H1 (cell line): ENCODE measurements around the gene SCAF1. TPM values are rescaled to one million over a fixed set of nuclear protein-coding genes. Genes with fewer than 3 reads are reported as not detected.

Experiments used
- BRCA1 ChIP-seq: IDR thresholded peaks from 2 replicates; pipeline ENCODE4 v1.6.1; 2012; ENCODE audit warnings: low read depth, low read length, improper control_type of control experiment
- CHD1 ChIP-seq: IDR thresholded peaks from 2 replicates; pipeline ENCODE4 v1.6.1; 2012; ENCODE audit warnings: low read depth, low read length, improper control_type of control experiment
- CHD7 ChIP-seq: fragments of 300-600 bp; sonication (generic); IDR thresholded peaks from 2 replicates; pipeline ENCODE4 v1.7.1; 2012; ENCODE audit warnings: low read length, moderate library complexity, mild to moderate bottlenecking, inconsistent platforms; ENCODE audit not compliant: insufficient replicate concordance
- CREB1 ChIP-seq: IDR thresholded peaks from 2 replicates; pipeline ENCODE4 v1.6.1; 2012; ENCODE audit warnings: inconsistent platforms
- SP1 ChIP-seq: IDR thresholded peaks from 2 replicates; pipeline ENCODE4 v1.6.1; 2011; ENCODE audit warnings: low read depth, low read length
- SP2 ChIP-seq: IDR thresholded peaks from 2 replicates; pipeline ENCODE4 v1.6.1; 2012; ENCODE audit warnings: mild to moderate bottlenecking, low read length, inconsistent platforms
- TAF1 ChIP-seq: IDR thresholded peaks from 2 replicates; pipeline ENCODE4 v1.6.1; 2011; ENCODE audit warnings: mild to moderate bottlenecking, low read depth, low read length
- TCF12 ChIP-seq: IDR thresholded peaks from 2 replicates; pipeline ENCODE4 v1.6.1; 2011; ENCODE audit warnings: low read depth, mild to moderate bottlenecking, low read length
- polyA plus RNA-seq, 7 experiments: library from polyadenylated mRNA; depleted of rRNA in 3 of 7; stranded (reverse) in 5 of 7; unstranded in 2 of 7; fragments of >200 nt in 5 of 7; fragments of 200-250 nt in 2 of 7; gene quantifications; 1 replicate in 5 of 7; 2 replicates in 1 of 7; 4 replicates in 1 of 7; pipeline versions ENCODE4 v1.2.1 to v1.2.3, GENCODE V29; 2011 to 2013; ENCODE audit warnings: missing spikeins in 2 of 7, mixed read lengths in 2 of 7
- total RNA-seq: library from RNA; stranded (reverse); fragmentation: NEBNext Ultra II Directional; extraction: Animal tissue kit (Norgen Biotek cat#: 25700); gene quantifications from 2 replicates; pipeline ENCODE4 v1.2.1, GENCODE V29; 2021

The SCAF1 gene
- total and polyA plus RNA-seq, 2 of the 8 experiments (the other 6 are each of a cell fraction or from before 2014, with no cell fraction given) = 9.7 to 81.7 TPM

DNA sequence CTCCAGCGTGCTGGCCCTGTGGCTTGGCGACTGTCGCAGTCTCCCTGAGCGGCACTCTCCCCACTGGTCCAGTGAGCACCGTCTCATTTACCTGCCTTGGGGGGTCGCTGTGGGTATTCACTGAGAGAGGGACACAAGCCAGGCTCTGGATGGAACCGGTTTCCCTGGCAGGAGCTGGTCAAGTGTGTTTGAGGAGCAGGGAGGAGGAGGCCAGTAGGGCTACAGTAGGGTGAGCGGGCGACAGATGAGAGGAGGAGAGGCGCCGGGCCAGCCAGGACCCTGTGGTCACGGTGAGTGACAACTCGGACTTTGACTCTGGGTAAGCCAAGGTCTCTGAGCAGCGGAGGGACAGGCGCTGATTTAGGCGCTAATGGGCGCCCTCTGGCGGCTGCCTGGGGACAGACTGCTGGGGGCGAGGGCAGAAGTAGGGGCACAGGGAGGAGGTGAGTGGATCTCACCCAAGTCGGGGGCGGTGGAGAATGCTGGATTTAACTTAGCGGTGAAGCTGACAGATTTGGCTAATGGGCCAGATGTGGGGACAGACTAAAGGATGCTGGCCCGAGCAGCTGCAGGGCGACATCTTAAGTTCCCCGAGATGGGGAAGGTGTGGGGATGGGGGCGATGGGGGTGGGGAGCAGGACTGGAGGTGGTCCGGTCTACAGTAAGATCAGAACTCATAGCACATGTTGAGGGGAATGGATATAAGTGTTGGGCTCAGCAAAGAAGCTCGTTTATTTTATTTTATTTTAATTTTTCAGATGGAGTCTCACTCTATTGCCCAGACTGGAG lies 30.3 kb downstream of the SCAF1 start (continued):
- TF ChIP-seq BRCA1 (no peak), CHD1 (no peak), TAF1 (peak; percentile 52; the same call in 1 of the 2 replicates), TCF12 (no peak), CREB1 (no peak), SP1 (no peak), CHD7 (no peak), SP2 (no peak)
- TF ChIP-seq, all 59 proteins: peak for 13
